GM03348 (cell line): ENCODE results near the gene FOXC2.

Experiments used
- DNase-seq: peaks from one replicate; pipeline ENCODE4 v3.0.0; 2012; ENCODE audit warnings: low spot score

The FOXC2 gene

GRCh38 chr16:86566601-86566965 is at the start of gene FOXC2:
Gene FOXC2, plus strand, starts transcription at chr16:86566829. Its CDS starts 507 bp downstream, at chr16:86567336.
- peak; percentile 94 for DNase-seq

DNA sequence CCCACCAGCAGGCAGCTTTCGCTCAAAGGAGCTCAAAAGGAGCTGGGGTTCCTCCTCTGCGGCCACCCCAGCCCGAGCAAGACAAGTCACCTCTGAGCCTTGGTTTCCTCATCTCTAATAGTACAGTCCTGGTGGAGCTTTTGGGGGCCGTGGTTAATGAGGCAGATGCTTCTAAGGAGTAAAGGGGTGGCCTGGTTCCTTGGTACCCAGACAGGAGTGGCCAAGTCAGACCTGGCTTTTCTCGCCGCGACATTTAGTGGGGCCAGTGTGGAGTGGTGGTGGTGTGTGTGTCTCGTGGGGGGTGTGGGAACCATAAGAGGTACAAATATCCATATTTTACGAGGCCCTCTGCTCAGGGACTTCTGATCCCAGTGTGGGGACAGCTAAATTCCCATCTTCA is 49.6 kb upstream of the FOXC2 start:
- no peak for DNase-seq

GRCh38 chr16:86517652-86518258 is 48.9 kb upstream of the FOXC2 start:
- peak; percentile 89 for DNase-seq

DNA sequence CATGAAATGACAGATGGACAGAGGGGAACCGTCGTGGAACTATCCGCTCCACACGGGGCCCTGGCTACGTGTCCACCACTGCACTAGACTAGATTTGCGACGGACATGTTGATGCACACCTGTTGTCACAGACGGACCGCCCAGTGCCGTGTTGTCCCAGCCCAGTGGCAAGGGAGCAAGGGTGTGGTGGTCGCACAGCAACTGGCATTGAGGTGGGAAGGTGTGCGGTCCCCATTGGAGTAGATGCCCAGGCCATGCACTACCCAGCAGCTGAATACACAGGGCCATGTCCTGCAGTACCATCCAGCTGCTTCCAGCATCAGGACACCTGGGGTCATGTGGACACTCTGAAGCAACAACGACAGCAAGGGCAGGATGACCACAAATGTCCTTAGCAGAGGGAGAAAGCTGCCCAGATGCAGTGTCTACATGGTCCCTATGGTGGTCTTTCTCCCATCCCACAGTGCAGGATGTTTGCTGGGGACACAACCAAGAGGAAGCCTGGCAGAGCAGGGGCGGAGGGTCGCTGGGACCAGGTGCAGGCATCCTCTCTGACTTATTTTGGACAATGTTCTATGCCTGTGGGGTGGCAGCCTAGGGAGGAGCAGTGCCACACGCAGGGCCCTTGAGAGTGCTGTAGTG is 47.5 kb upstream of the FOXC2 start:
- no peak for DNase-seq

- peak; percentile 84 for DNase-seq
These were observed 46.8 kb upstream of the FOXC2 start for GRCh38 chr16:86519649-86520316.

- DNase-seq = no peak
These were observed 46.1 kb upstream of the FOXC2 start for GRCh38 chr16:86520317-86521210.

GRCh38 chr16:86521236-86522197 is 45.1 kb upstream of the FOXC2 start:
- DNase-seq = no peak

DNA sequence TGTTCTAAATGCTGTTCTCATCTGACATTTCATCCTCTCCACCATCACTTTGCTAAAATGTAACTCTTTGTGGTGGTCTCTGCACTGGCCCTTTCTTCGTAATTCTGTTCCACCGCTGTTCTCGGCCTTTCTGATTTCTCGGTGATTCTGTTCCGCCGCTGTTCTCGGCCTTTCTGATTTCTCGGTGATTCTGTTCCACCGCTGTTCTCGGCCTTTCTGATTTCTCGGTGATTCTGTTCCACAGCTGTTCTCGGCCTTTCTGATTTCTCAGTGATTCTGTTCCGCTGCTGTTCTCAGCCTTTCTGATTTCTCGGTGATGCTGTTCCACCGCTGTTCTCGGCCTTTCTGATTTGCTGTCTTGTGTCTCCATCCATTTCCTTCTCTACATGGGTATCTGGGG is 44.0 kb upstream of the FOXC2 start:
- DNase-seq = no peak

DNA sequence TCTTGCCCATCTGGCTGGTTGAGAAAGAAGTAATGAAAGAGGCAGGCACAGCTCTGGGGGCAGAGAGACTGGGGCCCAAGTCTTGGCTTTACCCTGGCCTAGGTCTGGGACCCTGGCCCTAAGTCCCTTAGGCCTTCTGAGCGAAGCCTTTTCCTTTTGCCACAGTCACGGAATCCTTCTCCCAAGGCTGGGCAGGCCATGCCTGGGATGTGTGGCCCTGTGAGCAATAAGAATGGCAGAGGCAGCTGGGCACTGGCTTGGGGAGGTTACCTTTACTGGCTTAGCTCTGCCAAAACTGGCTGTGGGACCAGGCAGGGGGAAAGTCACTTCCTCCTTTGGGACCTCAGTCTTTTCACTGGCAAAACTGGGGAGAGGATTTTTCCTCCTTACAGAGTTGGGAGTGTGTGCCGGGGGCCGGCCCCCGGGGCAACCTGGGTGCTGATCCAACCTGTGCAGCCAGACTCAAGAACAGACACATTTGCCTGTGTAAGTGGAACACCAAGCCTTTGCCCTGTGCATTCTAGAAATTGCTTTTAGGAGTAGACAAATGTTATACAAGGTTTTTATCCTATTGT is 43.4 kb upstream of the FOXC2 start:
- no peak for DNase-seq

DNA sequence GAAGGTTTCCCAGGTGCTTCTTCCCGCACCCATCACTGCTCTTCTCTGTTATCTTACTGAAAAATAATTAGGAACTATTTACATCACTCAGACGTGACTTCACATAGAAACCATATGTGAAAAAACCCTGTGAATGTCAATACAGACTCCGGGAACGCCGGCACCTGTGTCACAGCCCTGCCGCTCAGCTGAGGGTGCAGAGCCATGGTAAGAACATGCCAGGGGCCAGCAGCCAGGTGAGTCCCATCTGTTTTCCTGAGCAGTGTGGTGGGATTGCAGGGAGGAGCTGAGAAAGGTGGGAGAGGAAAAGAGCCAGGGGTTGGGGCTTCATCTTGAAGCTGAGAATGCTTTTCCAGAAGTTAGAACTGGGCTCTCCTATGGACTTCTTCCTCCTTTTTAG is 42.6 kb upstream of the FOXC2 start:
- no peak for DNase-seq

DNA sequence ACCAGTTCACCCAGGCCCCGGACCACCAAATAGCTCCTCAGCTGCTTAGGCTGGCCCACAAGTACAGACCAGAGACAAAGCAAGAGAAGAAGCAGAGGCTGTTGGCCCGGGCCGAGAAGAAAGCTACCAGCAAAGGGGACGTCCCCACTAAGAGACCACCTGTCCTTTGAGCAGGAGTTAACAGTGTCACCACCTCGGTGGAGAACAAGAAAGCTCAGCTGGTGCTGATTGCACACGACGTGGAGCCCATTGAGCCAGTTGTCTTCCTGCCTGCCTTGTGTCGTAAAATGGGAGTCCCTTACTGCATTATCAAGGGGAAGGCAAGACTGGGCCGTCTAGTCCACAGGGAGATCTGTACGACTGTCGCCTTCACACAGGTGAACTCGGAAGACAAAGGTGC is 40.9 kb upstream of the FOXC2 start:
- DNase-seq = no peak

DNA sequence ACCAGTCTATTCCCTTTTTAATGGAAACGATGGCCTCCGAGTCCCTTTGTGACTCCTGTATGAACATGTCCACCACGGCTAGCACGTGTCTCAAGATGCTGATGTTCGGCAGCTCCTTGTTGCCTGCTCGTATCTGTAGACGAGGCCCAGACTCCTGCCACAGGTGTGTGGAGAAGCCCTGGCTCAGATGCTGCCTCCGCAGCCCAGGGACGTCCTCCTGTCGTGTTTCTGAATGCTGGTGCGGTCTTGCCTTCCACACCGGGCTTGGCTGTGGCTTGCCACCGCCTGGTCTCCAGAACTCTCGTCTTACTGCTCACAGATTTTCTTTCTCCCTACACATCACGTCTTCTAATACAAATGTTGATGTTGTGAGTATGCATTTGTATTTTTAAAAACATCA is 39.3 kb upstream of the FOXC2 start:
- no peak for DNase-seq

DNA sequence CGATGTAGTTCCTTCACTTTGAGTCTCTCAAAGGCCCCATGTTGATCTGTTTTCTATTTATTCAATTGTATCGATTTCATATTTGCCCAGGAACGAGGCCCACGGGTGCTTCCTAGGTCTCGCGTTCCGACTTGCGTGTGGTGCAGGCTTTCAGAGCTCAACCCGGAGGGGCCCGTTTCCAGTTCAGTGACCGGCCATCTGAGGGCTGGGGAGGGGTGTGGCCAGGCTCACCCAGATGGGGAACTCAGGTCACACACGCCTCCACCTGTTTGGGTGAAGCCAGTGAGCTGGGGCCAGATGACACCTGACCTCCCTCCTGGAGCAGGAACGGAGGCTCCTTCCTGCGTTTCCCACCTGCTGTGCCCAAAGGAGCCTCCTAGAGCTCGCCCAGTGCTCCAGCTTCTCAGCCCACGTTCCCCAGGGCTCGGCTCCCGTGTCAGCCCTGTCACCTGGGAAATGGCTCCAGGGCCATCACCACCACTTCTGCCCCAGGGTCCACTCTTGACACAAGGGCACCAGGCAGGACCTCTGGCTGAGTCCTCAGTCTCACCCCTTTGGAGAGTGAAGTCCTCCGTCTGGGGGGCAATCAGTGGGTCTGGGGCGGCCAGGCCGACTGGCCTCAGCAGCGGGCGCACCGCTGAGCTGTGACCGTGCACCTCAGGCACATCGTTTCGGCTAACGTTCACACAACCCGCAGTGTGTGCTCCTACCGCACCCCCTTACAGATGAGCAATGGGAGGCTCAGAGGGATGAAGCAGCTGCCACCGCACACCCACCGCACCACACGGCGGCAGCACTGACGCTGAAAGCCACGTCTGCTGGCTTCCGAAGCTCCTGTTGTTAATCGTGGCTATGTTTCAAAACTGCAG is 38.3 kb upstream of the FOXC2 start:
- no peak for DNase-seq

DNA sequence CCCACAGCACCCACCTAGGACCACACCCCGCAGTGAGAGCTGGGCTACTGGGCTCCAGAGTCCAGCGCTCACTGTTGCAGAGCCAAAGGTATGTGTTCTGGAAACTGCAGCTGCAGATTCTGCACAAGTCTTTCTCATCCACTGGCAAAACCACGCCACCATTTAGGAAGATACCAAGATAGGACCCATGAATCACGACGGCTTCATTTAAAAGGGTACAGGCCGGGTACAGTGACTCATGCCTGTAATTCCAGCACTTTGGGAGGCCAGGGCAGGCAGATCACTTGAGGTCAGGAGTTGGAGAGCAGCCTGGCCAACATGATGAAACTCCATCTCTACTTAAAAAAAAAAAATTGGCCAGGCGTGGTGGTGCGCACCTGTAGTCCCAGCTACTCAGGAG is 37.5 kb upstream of the FOXC2 start:
- no peak for DNase-seq

- DNase-seq = no peak
These were observed 36.1 kb upstream of the FOXC2 start for GRCh38 chr16:86530251-86531190.

GRCh38 chr16:86531191-86531545 is 35.5 kb upstream of the FOXC2 start:
- DNase-seq = no peak

DNA sequence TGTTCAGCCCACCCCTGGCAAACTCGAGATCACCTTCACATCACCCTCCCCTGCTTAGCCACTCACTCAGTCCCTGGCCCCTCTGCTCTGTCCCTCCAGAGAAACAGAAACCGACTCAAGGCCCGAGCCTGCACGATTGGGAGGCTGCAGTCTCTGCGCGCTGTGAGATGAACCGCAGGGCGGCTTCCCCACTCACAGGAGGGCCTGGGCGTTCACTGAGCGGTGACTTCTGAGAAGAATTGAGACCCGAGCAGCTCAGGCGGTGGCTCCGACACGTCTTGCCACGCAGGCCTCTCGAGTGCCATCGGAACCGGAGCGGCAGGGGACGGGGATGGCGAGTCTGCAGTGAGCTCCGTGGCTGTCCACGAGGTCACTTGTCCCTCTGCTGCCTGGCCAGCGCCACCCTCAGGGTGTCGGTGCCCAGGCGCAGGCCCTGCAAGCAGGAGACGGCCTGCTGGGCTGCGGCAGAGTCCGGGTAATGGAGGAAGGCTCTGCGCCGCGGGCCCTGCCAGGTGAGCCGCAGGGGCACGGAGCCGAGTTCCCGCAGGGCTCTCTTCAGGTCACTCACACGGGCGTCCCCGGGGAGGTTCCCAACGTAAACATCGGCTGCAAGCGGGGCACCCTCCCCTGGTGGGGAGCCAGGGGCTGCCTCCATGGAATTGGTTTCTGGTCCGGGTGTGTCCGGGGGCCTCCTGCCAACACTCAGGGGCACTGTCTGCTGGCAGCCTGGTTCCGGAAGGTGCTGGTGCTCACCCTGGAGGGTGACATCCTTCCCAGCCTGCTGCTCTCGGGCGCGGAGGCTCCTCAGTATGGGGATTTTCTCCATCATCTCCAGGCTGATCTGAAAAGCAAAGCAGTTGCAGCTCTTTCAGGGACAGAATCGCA is 34.7 kb upstream of the FOXC2 start:
- no peak for DNase-seq

- no peak for DNase-seq
These were observed 34.2 kb upstream of the FOXC2 start for GRCh38 chr16:86532526-86532815.
